ENCODE data around the gene CSNK2A1.

Gene CSNK2A1

GRCh38 chr20:563187-563586 is 19.6 kb upstream of the CSNK2A1 start:
- no peak for DNase-seq

- no peak for DNase-seq
These were observed 18.8 kb upstream of the CSNK2A1 start for GRCh38 chr20:562232-562897.

- DNase-seq = no peak
These were observed 18.0 kb upstream of the CSNK2A1 start for GRCh38 chr20:561437-562231.

DNA sequence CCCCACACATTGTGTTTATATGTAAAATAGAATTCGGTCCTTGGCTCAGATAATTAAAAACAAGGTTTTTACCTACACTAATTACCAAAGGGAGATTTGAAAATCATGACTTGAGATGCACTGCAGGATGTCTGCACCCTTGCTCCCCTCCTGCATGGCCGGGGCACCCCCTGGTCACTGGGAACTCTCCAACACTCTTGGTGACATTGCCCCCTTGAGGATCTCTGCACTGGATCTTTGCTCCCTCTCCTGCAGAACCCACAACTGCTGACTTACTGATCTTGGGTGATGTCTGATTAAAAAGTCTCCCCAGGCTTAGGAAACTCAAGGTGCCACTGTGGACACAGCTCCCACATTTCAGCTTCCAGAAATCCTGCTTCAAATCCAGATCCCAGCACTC is 17.1 kb upstream of the CSNK2A1 start:
- no peak for DNase-seq

DNA sequence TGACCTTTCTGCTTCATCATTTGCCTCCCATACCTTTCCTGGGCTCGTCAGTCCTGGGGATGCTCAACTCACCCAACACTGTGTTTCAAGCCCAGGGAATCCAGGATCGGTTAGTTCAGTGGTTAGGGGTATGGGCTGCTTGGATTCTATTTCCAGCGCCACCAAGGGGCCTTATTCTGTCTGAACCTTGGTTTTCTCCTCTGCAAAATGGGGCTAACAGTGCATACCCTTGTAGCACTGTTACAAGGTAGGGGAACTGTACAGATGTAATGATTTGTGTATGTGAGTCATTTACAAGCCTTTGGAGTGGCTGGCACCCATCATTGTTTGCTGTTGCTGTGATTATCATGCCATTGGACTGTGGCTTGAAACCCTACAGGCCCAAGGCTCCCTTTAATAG is 14.5 kb upstream of the CSNK2A1 start:
- DNase-seq = no peak

- DNase-seq = no peak
These were observed 13.4 kb upstream of the CSNK2A1 start for GRCh38 chr20:556984-557383.

DNA sequence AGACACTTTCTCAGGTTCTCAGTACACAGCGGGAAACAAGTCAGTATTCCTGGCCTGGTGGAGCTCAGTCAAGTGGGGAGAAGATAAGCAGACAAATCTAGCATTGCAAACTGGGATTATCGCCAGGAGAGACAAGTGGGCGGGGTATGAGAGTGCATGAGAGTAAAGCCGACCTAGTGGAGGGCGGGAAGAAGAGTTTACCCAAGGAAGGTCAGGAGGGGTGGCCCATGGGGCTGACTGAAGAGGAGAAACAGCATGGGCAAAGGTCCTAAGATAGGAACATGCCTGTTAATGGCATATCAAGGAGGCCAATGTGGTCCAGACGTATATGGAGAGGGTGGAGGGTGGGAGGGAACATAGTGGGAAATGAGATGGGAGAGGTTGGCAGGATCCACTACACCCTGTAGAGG is 12.4 kb upstream of the CSNK2A1 start:
- no peak for DNase-seq

GRCh38 chr20:550611-551010 is 7.0 kb upstream of the CSNK2A1 start:
- DNase-seq = no peak

DNA sequence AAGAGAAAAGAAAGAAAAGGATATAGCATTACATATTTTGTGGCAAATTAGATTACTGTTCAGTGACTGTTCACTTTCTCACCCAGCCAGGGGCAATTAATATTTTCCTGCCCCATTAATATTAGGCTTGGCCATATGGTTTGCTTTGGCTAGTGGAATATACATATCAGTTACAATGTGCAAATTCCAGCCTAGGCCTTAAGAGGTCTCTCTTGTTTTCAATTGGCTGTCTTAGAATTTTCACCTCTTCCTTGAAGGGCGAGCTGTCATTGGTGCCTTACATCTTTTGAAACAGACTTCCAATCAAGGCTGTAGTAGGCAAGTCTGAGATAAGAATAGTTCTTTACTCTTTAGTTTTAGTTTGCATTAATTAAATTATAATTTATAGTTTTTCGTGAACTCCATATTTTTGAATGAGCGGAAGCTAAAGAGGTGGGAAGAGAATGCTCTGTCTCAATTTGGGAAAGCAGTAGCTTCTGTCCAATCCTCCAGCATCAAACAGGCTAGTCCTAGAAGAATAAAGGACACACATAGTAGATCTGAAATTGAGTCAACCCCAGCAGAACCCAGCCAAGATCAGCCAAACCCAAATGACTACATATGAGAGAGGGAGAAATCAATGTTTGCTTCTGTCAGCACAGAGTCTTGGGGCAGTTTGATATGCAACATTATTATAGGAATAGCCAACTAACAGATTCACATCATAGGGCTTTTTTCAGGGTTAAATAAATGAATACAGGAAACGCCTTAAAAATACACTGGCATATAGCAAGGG is 6.3 kb upstream of the CSNK2A1 start:
- no peak for DNase-seq

DNA sequence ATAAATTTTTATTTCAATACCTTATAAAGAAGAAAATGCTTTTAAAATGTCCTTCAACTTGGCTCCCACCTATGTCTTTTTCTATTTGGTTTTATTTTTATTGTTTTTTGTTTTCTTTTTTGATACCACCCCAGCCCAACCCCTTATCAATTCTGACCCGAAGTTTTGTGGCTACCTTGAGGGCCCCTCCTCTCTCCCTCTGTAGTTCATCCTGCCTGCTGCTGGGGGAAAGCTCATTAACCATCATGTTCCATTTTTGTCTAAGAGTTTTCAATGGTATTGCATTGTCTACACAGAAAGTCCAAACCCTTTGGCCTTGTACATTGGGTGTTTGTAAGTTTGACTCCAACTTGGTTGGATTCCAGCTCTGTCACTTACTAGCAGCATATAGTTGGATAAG is 5.3 kb upstream of the CSNK2A1 start:
- DNase-seq = no peak

GRCh38 chr20:547394-547793 is 3.8 kb upstream of the CSNK2A1 start:
- no peak for DNase-seq

DNA sequence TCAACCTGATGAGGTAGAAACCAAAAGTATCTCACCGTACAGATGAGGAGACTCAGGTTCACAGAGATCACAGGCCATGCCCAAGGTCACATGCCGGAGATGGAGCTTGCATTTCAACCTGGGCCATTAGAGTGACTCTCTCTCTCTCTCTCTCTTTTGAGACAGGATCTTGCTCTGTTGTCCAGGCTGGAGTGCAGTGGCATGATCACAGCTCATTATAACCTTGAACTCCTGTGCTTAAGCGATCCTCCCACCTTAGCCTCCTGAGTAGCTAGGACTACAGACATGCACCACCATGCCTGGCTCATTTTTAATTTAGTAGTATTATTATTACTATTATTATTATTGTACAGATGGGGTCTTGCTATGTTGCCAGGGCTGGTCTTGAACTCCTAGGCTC is 2.8 kb upstream of the CSNK2A1 start:
- no peak for DNase-seq

GRCh38 chr20:544153-544725 is 649 bp upstream of the CSNK2A1 start:
- DNase-seq = no peak

DNA sequence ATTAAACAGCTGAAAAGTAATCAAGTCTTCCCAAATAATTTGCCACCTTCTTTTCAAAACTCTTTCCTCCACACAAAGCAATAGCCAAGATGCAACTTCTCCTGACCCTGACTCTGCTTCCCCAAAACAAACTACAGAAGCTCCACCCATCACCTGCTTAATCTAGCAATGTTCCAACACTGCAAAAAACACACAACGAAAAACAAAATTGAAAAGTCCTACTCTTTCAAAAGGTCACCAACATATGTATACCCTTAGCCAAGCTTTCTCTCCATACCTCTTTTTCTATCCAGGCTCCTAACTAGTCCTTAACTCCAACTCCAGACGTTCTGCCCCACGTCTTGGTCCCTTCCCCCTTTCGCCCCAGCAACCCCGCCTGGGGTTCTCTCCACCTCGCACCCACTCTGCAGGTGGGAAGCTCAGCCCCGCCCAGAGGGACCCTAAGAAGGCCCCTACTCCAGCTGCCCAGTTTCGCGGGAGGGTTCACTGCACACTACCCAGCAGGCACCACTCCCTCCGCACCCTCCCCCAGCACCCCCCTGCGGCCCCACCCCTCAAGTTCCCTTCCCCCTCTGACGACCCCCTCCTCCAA is 717 bp downstream of the CSNK2A1 start:
- no peak for DNase-seq

- DNase-seq = no peak
These were observed 3.0 kb downstream of the CSNK2A1 start for GRCh38 chr20:540391-541201.

GRCh38 chr20:539848-540247 is 3.7 kb downstream of the CSNK2A1 start:
- no peak for DNase-seq

DNA sequence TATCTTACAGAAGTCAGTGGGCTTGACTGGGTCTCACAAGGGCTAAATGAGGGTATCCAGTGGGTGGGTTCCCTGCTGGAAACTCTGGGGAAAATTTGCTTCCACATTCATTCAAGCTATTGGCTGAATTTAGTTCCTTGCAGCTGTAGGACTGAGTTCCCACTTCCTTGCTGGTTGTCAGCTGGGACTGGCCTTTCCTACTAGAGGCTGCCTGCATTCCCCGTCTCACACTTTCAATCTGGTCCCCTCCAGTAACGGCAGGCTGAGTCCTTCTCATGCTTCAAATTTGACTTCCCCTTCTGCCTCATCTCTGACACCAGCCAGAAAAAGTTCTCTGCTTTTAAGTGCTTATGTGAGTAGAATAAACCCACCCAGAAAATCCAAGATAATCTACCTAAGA is 4.4 kb downstream of the CSNK2A1 start:
- no peak for DNase-seq

- DNase-seq = no peak
These were observed 5.6 kb downstream of the CSNK2A1 start for GRCh38 chr20:537983-538382.

DNA sequence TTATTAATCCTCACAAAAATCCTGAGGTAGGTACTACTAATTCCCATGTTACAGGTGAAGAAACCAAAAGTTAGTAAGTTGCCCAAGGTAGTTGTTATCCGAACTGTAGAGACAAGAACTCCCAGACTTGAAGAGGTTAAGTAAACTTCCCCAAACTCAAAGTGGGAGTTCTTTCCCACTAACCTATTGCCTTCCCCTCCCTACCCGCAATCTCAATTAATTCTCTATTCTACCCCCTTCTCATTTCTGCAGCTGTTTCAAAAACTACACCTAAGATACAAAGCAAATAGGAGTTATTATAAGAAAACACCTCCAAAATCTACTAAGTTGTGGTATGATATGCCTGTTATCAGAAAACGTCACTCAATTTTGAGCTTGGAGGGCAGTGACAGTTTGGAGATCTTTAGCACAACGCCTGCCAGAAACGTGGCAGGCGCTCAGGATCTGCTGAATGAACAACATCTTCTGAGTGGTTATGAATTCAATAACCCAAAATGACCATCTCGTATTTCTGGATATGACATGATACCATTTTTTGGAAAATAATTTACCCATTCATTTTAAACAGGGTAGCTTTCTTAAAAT is 7.1 kb downstream of the CSNK2A1 start:
- DNase-seq = no peak

DNA sequence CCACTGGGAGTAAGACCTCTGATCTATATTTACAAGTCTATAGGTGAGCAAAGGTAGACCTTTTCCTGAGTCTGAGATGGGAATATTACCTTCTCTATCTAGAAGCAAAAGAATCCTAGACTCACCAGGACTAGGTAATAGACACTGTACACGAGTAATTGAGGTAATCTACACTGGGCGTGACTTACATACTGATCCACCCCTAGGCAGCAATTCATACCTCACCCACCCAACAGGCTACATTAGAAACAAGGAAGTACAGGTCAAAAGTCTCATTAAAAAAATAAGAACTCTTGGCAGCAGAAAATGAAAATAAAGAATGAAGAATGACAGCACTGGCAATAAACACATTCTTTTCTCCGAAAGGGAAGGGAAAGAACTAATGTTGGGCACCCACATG is 7.6 kb downstream of the CSNK2A1 start:
- no peak for DNase-seq

GRCh38 chr20:533526-533925 is 10.1 kb downstream of the CSNK2A1 start:
- no peak for DNase-seq

- DNase-seq = no peak
These were observed 11.1 kb downstream of the CSNK2A1 start for GRCh38 chr20:532530-532929.

All from DMS153 (cell line).